H1 (cell line): ENCODE data around the gene CCBE1. TPM values are rescaled to one million over a fixed set of nuclear protein-coding genes. Genes with fewer than 3 reads are reported as not detected.

Experiments used
- JUND ChIP-seq: IDR thresholded peaks from 2 replicates; pipeline ENCODE4 v1.6.1; 2011; ENCODE audit warnings: mild to moderate bottlenecking, improper control_type of control experiment, low read length
- polyA plus RNA-seq, 7 experiments: library from polyadenylated mRNA; depleted of rRNA in 3 of 7; stranded (reverse) in 5 of 7; unstranded in 2 of 7; fragments of >200 nt in 5 of 7; fragments of 200-250 nt in 2 of 7; gene quantifications; 1 replicate in 5 of 7; 2 replicates in 1 of 7; 4 replicates in 1 of 7; pipeline versions ENCODE4 v1.2.1 to v1.2.3, GENCODE V29; 2011 to 2013; ENCODE audit warnings: missing spikeins in 2 of 7, mixed read lengths in 2 of 7
- total RNA-seq: library from RNA; stranded (reverse); fragmentation: NEBNext Ultra II Directional; extraction: Animal tissue kit (Norgen Biotek cat#: 25700); gene quantifications from 2 replicates; pipeline ENCODE4 v1.2.1, GENCODE V29; 2021
- TF ChIP-seq, protein P1 (sequence below): fragments of 300-600 bp; sonication (generic); IDR thresholded peaks from 2 replicates; pipeline ENCODE4 v1.7.1; 2012; ENCODE audit warnings: low read length, moderate library complexity, mild to moderate bottlenecking, inconsistent platforms; ENCODE audit not compliant: insufficient replicate concordance

Gene CCBE1
- total and polyA plus RNA-seq, 2 of the 8 experiments (the other 6 are each of a cell fraction or from before 2014, with no cell fraction given) = 2.1 to 2.6 TPM

DNA sequence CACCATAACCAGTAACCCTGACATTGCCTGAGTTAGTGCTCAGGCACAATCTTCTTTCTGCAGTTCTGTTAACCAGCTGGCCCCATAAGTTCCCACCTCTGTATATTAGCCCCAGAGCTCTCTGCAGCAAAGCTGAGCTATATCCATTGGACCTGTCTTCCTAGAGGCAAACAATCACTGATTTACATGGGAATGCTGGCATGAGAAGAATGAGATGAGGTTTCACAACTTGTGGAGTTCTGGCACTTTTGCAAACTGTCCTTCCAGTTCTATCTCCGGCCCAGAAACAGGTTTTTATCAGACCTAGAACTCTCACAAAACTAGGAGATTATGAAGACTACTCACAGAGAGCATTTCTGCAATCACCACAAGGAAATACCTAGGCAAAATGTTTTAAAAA lies 7.9 kb upstream of the CCBE1 start (continued):
- TF ChIP-seq, protein P1, sequence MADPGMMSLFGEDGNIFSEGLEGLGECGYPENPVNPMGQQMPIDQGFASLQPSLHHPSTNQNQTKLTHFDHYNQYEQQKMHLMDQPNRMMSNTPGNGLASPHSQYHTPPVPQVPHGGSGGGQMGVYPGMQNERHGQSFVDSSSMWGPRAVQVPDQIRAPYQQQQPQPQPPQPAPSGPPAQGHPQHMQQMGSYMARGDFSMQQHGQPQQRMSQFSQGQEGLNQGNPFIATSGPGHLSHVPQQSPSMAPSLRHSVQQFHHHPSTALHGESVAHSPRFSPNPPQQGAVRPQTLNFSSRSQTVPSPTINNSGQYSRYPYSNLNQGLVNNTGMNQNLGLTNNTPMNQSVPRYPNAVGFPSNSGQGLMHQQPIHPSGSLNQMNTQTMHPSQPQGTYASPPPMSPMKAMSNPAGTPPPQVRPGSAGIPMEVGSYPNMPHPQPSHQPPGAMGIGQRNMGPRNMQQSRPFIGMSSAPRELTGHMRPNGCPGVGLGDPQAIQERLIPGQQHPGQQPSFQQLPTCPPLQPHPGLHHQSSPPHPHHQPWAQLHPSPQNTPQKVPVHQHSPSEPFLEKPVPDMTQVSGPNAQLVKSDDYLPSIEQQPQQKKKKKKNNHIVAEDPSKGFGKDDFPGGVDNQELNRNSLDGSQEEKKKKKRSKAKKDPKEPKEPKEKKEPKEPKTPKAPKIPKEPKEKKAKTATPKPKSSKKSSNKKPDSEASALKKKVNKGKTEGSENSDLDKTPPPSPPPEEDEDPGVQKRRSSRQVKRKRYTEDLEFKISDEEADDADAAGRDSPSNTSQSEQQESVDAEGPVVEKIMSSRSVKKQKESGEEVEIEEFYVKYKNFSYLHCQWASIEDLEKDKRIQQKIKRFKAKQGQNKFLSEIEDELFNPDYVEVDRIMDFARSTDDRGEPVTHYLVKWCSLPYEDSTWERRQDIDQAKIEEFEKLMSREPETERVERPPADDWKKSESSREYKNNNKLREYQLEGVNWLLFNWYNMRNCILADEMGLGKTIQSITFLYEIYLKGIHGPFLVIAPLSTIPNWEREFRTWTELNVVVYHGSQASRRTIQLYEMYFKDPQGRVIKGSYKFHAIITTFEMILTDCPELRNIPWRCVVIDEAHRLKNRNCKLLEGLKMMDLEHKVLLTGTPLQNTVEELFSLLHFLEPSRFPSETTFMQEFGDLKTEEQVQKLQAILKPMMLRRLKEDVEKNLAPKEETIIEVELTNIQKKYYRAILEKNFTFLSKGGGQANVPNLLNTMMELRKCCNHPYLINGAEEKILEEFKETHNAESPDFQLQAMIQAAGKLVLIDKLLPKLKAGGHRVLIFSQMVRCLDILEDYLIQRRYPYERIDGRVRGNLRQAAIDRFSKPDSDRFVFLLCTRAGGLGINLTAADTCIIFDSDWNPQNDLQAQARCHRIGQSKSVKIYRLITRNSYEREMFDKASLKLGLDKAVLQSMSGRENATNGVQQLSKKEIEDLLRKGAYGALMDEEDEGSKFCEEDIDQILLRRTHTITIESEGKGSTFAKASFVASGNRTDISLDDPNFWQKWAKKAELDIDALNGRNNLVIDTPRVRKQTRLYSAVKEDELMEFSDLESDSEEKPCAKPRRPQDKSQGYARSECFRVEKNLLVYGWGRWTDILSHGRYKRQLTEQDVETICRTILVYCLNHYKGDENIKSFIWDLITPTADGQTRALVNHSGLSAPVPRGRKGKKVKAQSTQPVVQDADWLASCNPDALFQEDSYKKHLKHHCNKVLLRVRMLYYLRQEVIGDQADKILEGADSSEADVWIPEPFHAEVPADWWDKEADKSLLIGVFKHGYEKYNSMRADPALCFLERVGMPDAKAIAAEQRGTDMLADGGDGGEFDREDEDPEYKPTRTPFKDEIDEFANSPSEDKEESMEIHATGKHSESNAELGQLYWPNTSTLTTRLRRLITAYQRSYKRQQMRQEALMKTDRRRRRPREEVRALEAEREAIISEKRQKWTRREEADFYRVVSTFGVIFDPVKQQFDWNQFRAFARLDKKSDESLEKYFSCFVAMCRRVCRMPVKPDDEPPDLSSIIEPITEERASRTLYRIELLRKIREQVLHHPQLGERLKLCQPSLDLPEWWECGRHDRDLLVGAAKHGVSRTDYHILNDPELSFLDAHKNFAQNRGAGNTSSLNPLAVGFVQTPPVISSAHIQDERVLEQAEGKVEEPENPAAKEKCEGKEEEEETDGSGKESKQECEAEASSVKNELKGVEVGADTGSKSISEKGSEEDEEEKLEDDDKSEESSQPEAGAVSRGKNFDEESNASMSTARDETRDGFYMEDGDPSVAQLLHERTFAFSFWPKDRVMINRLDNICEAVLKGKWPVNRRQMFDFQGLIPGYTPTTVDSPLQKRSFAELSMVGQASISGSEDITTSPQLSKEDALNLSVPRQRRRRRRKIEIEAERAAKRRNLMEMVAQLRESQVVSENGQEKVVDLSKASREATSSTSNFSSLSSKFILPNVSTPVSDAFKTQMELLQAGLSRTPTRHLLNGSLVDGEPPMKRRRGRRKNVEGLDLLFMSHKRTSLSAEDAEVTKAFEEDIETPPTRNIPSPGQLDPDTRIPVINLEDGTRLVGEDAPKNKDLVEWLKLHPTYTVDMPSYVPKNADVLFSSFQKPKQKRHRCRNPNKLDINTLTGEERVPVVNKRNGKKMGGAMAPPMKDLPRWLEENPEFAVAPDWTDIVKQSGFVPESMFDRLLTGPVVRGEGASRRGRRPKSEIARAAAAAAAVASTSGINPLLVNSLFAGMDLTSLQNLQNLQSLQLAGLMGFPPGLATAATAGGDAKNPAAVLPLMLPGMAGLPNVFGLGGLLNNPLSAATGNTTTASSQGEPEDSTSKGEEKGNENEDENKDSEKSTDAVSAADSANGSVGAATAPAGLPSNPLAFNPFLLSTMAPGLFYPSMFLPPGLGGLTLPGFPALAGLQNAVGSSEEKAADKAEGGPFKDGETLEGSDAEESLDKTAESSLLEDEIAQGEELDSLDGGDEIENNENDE = no peak
- no peak for TF ChIP-seq JUND
